ENCODE results near the gene BMERB1.
"Not testable (repeated sequence)": the region's sequence is repeated elsewhere in the genome, so short reads cannot be mapped to it uniquely, and the experiment has no call there.

The BMERB1 gene

DNA sequence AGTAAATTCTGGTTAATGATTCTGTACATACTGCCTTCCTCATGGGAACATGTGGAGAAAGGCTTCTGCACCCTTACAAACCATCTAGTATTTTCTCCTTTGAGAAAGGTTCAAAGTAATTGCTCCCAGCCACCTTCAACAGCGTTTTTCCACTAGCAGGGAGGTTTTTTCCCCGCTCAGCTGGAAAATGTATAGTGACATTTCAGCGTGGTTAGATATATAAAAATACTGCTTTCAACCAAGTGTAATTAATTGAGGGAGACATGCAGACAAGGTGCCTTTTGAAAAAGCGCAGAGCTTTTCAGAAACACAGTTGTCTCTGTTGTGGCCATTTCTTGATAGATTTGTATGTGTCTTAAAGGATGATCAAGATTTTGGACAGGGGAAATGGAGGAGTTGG, 5.1 kb downstream of the BMERB1 start:
- DNase-seq (ENCODE audit: low spot score in 2 of 2) (no peak), ATAC-seq (ENCODE audit: low read depth) (no peak)
- Mint-ChIP-seq H3K36me3 (peaks cover 2% of the 10 kb centered on the region), H3K9me3 (no peaks in the 10 kb centered on the region), H3K4me1 (peaks cover 8% of the 10 kb centered on the region), H3K27ac (no peak overlapping the region), H3K27me3 (peaks cover under 1% of the 10 kb centered on the region), H3K4me3 (no peak overlapping the region)

GRCh38 chr16:15440852-15441251, 6.5 kb downstream of the BMERB1 start:
- Mint-ChIP-seq H3K27ac (no peak overlapping the region), H3K27me3 (no peaks in the 10 kb centered on the region), H3K36me3 (peaks cover 9% of the 10 kb centered on the region), H3K9me3 (peaks cover 3% of the 10 kb centered on the region), H3K4me1 (peaks cover 1% of the 10 kb centered on the region), H3K4me3 (no peak overlapping the region)
- DNase-seq (ENCODE audit: low spot score in 2 of 2) (no peak), ATAC-seq (ENCODE audit: low read depth) (no peak)

GRCh38 chr16:15442140-15442539, 7.8 kb downstream of the BMERB1 start:
- H3K27ac Mint-ChIP-seq; H3K27me3 Mint-ChIP-seq; H3K36me3 Mint-ChIP-seq; H3K4me1 Mint-ChIP-seq; H3K4me3 Mint-ChIP-seq; DNase-seq (ENCODE audit: low spot score in 2 of 2); H3K9me3 Mint-ChIP-seq; ATAC-seq (ENCODE audit: low read depth): not testable (repeated sequence)

- no peak for ATAC-seq (ENCODE audit: low read depth)
- Mint-ChIP-seq H3K36me3 (peaks cover 11% of the 10 kb centered on the region), H3K9me3 (peaks cover 3% of the 10 kb centered on the region), H3K4me3 (no peak overlapping the region), H3K4me1 (no peaks in the 10 kb centered on the region), H3K27me3 (no peaks in the 10 kb centered on the region), H3K27ac (no peak overlapping the region)
- no peak for DNase-seq (ENCODE audit: low spot score in 2 of 2)
These were observed 9.4 kb downstream of the BMERB1 start for GRCh38 chr16:15443753-15444152.

- Mint-ChIP-seq H3K27me3 (no peaks in the 10 kb centered on the region), H3K27ac (no peak overlapping the region), H3K4me3 (no peak overlapping the region)
These were observed 9.9 kb downstream of the BMERB1 start for GRCh38 chr16:15444264-15444663.

GRCh38 chr16:15445450-15445849, 11.1 kb downstream of the BMERB1 start:
- H3K9me3 Mint-ChIP-seq, result peaks cover 3% of the 10 kb centered on the region
- no peaks in the 10 kb centered on the region for H3K27me3 Mint-ChIP-seq
- DNase-seq (ENCODE audit: low spot score in 2 of 2) (no peak), ATAC-seq (ENCODE audit: low read depth) (no peak)
- H3K4me3 Mint-ChIP-seq, result no peak overlapping the region
- H3K27ac Mint-ChIP-seq, result no peak overlapping the region
- H3K36me3 Mint-ChIP-seq, result peaks cover 11% of the 10 kb centered on the region
- H3K4me1 Mint-ChIP-seq, result no peaks in the 10 kb centered on the region

More at GRCh38 chr16:15444264-15444663, 9.9 kb downstream of the BMERB1 start:
- ATAC-seq (ENCODE audit: low read depth) (no peak), DNase-seq (ENCODE audit: low spot score in 2 of 2) (no peak)
- Mint-ChIP-seq H3K9me3 (peaks cover 3% of the 10 kb centered on the region), H3K4me1 (no peaks in the 10 kb centered on the region), H3K36me3 (peaks cover 11% of the 10 kb centered on the region)

- Mint-ChIP-seq H3K9me3 (peaks cover 3% of the 10 kb centered on the region), H3K36me3 (peaks cover 13% of the 10 kb centered on the region), H3K27ac (no peak overlapping the region), H3K4me3 (no peak overlapping the region), H3K4me1 (no peaks in the 10 kb centered on the region), H3K27me3 (no peaks in the 10 kb centered on the region)
- no peak for ATAC-seq (ENCODE audit: low read depth)
- DNase-seq (ENCODE audit: low spot score in 2 of 2), result no peak
These were observed 12.5 kb downstream of the BMERB1 start for GRCh38 chr16:15446901-15447300.

GRCh38 chr16:15450624-15451023, 16.2 kb downstream of the BMERB1 start:
- Mint-ChIP-seq H3K4me3 (no peak overlapping the region), H3K36me3 (peaks cover 9% of the 10 kb centered on the region), H3K4me1 (peaks cover 2% of the 10 kb centered on the region), H3K9me3 (no peaks in the 10 kb centered on the region), H3K27ac (no peak overlapping the region), H3K27me3 (no peaks in the 10 kb centered on the region)
- ATAC-seq (ENCODE audit: low read depth), result no peak
- no peak for DNase-seq (ENCODE audit: low spot score in 2 of 2)

DNA sequence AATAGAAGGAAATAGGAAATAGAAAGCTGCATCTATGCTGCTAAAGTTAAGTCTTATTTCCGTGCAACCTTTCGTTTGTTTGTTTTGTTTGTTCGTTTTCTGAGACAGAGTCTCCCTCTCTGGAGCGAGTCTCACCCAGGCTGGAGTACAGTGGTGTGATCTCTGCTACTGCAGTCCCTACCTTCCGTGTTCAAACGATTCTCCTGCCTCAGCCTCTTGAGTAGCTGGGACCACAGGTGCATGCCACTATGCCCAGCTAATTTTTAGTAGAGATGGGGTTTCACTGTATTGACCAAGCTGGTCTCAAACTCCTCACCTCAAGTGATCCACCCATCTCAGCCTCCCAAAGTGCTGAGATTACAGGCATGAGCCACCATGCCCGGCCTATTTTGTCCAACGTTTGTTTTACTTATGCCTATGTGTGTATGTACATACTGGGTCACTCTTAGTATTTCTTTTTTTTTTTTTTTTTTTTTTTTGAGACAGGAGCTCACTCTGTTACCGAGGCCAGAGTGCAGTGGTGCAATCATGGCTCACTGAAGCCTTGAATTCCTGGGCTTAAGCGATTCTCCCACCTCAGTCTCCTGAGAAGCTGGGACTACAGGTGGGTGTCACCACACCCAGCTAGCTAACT, 16.8 kb downstream of the BMERB1 start:
- H3K4me1 Mint-ChIP-seq, result peaks cover 2% of the 10 kb centered on the region
- no peaks in the 10 kb centered on the region for H3K9me3 Mint-ChIP-seq
- H3K36me3 Mint-ChIP-seq, result peaks cover 7% of the 10 kb centered on the region
- ATAC-seq (ENCODE audit: low read depth), result no peak
- no peak for DNase-seq (ENCODE audit: low spot score in 2 of 2)
- H3K27ac Mint-ChIP-seq, result no peak overlapping the region
- no peaks in the 10 kb centered on the region for H3K27me3 Mint-ChIP-seq
- no peak overlapping the region for H3K4me3 Mint-ChIP-seq

GRCh38 chr16:15452246-15452855, 18.0 kb downstream of the BMERB1 start:
- H3K36me3 Mint-ChIP-seq, result peaks cover 7% of the 10 kb centered on the region
- DNase-seq (ENCODE audit: low spot score in 2 of 2) (no peak), ATAC-seq (ENCODE audit: low read depth) (no peak)
- peaks cover 2% of the 10 kb centered on the region for H3K4me1 Mint-ChIP-seq
- no peak overlapping the region for H3K27ac Mint-ChIP-seq
- no peaks in the 10 kb centered on the region for H3K27me3 Mint-ChIP-seq
- H3K9me3 Mint-ChIP-seq, result no peaks in the 10 kb centered on the region
- no peak overlapping the region for H3K4me3 Mint-ChIP-seq

DNA sequence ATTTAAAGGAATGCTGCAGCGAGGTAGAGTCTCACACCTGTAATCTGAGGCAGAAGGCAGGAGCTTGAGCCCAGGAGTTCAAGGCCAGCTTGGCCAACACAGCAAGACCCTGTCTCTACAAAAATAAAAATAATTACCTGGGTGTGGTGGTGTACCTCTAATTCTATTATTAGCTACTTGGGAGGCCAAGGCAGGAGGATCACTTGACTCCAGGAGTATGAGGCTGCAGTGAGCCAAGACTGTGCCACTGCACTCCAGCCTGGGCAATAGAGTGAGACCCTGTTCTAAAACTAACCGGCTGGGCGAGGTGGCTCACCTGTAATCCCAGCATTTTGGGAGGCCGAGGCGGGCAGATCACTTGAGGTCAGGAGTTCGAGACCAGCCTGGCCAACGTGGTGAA, 18.9 kb downstream of the BMERB1 start:
- H3K4me3 Mint-ChIP-seq; DNase-seq (ENCODE audit: low spot score in 2 of 2); H3K36me3 Mint-ChIP-seq; H3K27ac Mint-ChIP-seq; ATAC-seq (ENCODE audit: low read depth); H3K4me1 Mint-ChIP-seq; H3K9me3 Mint-ChIP-seq; H3K27me3 Mint-ChIP-seq: not testable (repeated sequence)

DNA sequence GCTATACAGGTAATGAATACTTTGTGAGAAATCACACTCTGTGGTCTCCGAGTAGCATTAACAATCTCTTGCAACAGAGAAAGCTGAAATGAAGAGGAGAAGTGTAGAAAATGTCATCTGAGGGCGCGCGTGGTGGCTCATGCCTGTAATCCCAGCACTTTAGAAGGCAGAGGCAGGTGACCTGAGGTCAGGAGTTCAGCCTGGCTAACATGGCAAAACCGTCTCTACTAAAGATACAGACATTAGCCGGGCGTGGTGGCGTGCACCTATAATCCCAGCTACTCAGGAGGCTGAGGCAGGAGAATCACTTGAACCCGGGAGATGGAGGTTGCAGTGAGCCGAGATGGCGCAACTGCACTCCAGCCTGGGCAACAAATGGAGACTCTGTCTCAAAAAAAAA, 20.5 kb downstream of the BMERB1 start:
- not testable (repeated sequence) for H3K27me3 Mint-ChIP-seq; H3K36me3 Mint-ChIP-seq; ATAC-seq (ENCODE audit: low read depth)

GRCh38 chr16:15457400-15457799, 23.0 kb downstream of the BMERB1 start:
- Mint-ChIP-seq H3K36me3 (peaks cover 4% of the 10 kb centered on the region), H3K9me3 (peaks cover 1% of the 10 kb centered on the region), H3K27me3 (peaks cover 2% of the 10 kb centered on the region), H3K27ac (no peak overlapping the region), H3K4me1 (peaks cover 2% of the 10 kb centered on the region), H3K4me3 (no peak overlapping the region)
- DNase-seq (ENCODE audit: low spot score in 2 of 2) (no peak), ATAC-seq (ENCODE audit: low read depth) (no peak)

More for the DNA sequence above, 20.5 kb downstream of the BMERB1 start:
- not testable (repeated sequence) for DNase-seq (ENCODE audit: low spot score in 2 of 2); H3K4me1 Mint-ChIP-seq; H3K4me3 Mint-ChIP-seq; H3K27ac Mint-ChIP-seq; H3K9me3 Mint-ChIP-seq

DNA sequence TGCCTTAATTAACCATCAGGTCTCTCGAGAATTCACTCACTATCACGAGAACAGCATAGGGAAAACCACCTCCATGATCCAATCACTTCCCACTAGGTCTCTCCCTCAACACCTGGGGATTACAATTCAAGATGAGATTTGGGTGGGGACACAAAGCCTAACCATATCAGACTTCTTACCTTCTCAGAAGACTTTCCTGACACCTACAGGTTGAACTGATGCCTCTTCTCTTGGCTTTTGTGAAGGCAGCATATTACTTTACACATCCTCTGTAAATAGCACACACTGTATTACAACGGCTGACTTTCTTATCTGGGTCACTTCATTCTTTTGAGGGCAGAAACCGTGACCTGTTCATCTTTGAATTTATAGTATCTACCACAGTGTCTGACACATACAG, 23.6 kb downstream of the BMERB1 start:
- H3K4me1 Mint-ChIP-seq, result peaks cover 2% of the 10 kb centered on the region
- no peak overlapping the region for H3K27ac Mint-ChIP-seq

DNA sequence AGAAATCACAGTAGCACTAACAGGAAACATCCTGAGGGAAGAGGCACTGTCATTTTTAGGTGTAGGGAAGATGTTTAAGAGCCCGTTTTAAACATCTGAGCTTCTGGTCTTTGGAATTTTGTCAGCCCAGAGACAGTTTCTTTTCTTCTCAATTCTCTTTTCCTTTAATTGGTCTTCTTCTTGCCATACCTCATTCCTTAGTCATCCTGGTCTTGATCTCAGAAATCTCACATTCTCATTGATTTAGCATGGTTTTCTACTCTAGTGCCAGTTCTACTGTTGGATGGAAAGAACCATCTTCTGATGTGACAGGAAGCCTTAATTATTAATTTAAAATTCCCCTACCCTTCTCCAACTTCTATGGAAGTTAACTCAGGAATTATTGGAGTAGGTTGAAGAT, 25.4 kb downstream of the BMERB1 start:
- Mint-ChIP-seq H3K4me3 (no peak overlapping the region), H3K27me3 (peaks cover 2% of the 10 kb centered on the region), H3K4me1 (no peaks in the 10 kb centered on the region), H3K27ac (no peak overlapping the region), H3K36me3 (peaks cover 1% of the 10 kb centered on the region), H3K9me3 (peaks cover 1% of the 10 kb centered on the region)
- DNase-seq (ENCODE audit: low spot score in 2 of 2) (no peak), ATAC-seq (ENCODE audit: low read depth) (no peak)

More for the DNA sequence above, 23.6 kb downstream of the BMERB1 start:
- no peak for DNase-seq (ENCODE audit: low spot score in 2 of 2)
- no peak for ATAC-seq (ENCODE audit: low read depth)
- peaks cover 1% of the 10 kb centered on the region for H3K9me3 Mint-ChIP-seq
- H3K27me3 Mint-ChIP-seq, result peaks cover 2% of the 10 kb centered on the region
- H3K4me3 Mint-ChIP-seq, result no peak overlapping the region
- peaks cover 4% of the 10 kb centered on the region for H3K36me3 Mint-ChIP-seq
